ENCODE data around the gene MAPT. TPM values are rescaled to one million over a fixed set of nuclear protein-coding genes. Genes with fewer than 3 reads are reported as not detected.

Gene MAPT
- total RNA-seq, 1 donor from 2014 or later, result 2.1 TPM

DNA sequence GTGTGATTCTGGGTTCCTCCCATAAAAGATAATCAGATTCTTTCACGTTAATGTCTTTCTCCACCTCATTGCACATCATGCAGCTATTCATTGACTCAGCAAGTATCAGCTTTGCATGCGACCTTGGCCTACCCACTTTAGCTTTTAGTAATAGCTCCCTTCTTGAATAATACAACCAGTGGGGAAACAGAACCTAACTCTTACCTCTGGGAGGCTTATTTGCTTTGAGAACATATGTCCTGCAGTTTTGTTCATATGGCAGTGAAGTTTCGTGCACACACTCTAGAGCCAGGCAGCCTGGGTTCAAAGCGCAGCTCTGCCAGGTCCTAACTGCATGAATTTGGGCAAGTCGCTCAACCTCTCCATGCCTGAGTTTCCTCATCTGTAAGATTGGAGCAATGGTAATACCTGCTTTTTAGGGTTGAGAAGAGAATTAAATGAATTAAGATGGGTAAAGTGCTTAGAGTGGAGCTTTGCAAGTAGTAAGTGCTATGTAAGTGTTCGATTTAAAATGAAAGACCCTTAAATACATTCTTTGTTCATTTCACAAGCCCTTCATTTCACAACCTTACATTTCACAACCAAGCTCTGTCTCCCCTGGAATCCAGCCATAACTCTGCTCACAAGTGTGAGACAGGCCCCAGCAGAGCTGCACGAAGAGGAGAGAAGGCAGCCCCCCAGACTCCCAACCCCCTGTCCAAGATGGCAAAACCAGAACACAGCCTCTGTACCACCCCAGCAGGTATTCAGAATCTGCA lies 29.3 kb downstream of the MAPT start:
- FAIRE-seq (no peak), DNase-seq (ENCODE audit: low read depth) (no peak)
- H3K27me3 ChIP-seq (ENCODE audit: insufficient read depth, low read length), result peaks cover 3% of the 10 kb centered on the region
- H3K27ac ChIP-seq (ENCODE audit: low read depth, low read length), result no peak overlapping the region
- no peaks in the 10 kb centered on the region for H3K4me1 ChIP-seq (ENCODE audit: insufficient read depth, low read length)
- H2AFZ ChIP-seq (ENCODE audit: low read depth, low read length), result no peak overlapping the region
- no peak overlapping the region for H3K9ac ChIP-seq (ENCODE audit: low read length)
- no peaks in the 10 kb centered on the region for H3K36me3 ChIP-seq (ENCODE audit: insufficient read depth, low read length)
- no peaks in the 10 kb centered on the region for H3K79me2 ChIP-seq (ENCODE audit: insufficient read depth, low read length)
- TF ChIP-seq, protein P1, sequence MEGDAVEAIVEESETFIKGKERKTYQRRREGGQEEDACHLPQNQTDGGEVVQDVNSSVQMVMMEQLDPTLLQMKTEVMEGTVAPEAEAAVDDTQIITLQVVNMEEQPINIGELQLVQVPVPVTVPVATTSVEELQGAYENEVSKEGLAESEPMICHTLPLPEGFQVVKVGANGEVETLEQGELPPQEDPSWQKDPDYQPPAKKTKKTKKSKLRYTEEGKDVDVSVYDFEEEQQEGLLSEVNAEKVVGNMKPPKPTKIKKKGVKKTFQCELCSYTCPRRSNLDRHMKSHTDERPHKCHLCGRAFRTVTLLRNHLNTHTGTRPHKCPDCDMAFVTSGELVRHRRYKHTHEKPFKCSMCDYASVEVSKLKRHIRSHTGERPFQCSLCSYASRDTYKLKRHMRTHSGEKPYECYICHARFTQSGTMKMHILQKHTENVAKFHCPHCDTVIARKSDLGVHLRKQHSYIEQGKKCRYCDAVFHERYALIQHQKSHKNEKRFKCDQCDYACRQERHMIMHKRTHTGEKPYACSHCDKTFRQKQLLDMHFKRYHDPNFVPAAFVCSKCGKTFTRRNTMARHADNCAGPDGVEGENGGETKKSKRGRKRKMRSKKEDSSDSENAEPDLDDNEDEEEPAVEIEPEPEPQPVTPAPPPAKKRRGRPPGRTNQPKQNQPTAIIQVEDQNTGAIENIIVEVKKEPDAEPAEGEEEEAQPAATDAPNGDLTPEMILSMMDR (IDR thresholded peaks at IDR 0.05; ENCODE audit: insufficient read depth, low read depth, low read length), result no peak
- TF ChIP-seq EZH2 (IDR thresholded peaks at IDR 0.05; ENCODE audit: insufficient read depth, low read length), result no peak
- no peaks in the 10 kb centered on the region for H4K20me1 ChIP-seq (ENCODE audit: insufficient read depth, low read length)
- Mint-ChIP-seq H3K4me1 (ENCODE audit: low read depth, unreplicated experiment) (no peaks in the 10 kb centered on the region), H3K27me3 (ENCODE audit: low read depth, unreplicated experiment) (peaks cover 29% of the 10 kb centered on the region), H3K27ac (ENCODE audit: unreplicated experiment) (no peak overlapping the region), H3K4me3 (ENCODE audit: unreplicated experiment) (no peak overlapping the region), H3K36me3 (ENCODE audit: low read depth, unreplicated experiment) (no peaks in the 10 kb centered on the region), H3K9me3 (ENCODE audit: unreplicated experiment) (no peaks in the 10 kb centered on the region)
- H3K4me2 ChIP-seq (ENCODE audit: low read length), result no peak overlapping the region
- H3K4me3 ChIP-seq (ENCODE audit: insufficient read depth, low read depth, low read length), result no peak overlapping the region
- H3K9me3 ChIP-seq (ENCODE audit: insufficient read depth, low read depth, low read length), result peaks cover 5% of the 10 kb centered on the region

DNA sequence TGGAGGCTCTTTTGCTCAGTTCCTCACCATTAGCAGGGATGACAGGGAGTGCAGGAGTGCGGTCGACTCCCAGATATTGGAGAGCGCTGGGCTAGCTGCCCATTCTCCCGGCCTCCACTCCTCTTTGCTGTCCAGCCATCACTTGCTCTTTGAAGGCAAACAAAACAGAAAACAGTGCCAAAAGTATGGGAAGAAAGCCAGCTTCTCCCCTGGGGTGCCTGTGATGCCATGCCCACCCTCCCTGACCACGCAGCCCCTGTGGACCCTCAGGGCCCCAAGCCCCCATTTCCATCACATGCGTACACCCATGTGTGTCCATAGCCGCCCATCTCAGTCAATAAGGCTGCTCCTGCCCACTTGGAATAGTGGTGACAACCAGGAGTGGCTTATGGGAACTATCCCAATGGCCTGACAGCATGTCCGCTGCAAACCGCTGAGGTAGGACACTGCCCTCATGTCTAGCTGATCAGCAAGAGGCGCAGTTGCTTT lies 30.0 kb downstream of the MAPT start:
- Histone ChIP-seq H2AFZ (ENCODE audit: low read depth, low read length) (no peak overlapping the region), H3K4me3 (ENCODE audit: insufficient read depth, low read depth, low read length) (no peak overlapping the region), H3K9me3 (ENCODE audit: insufficient read depth, low read depth, low read length) (peaks cover 5% of the 10 kb centered on the region), H3K36me3 (ENCODE audit: insufficient read depth, low read length) (no peaks in the 10 kb centered on the region), H3K79me2 (ENCODE audit: insufficient read depth, low read length) (no peaks in the 10 kb centered on the region), H3K27me3 (ENCODE audit: insufficient read depth, low read length) (peaks cover 3% of the 10 kb centered on the region), H3K9ac (ENCODE audit: low read length) (no peak overlapping the region), H3K27ac (ENCODE audit: low read depth, low read length) (no peak overlapping the region), H4K20me1 (ENCODE audit: insufficient read depth, low read length) (no peaks in the 10 kb centered on the region), H3K4me1 (ENCODE audit: insufficient read depth, low read length) (no peaks in the 10 kb centered on the region), H3K4me2 (ENCODE audit: low read length) (no peak overlapping the region)
- Mint-ChIP-seq H3K4me3 (ENCODE audit: unreplicated experiment) (no peak overlapping the region), H3K9me3 (ENCODE audit: unreplicated experiment) (no peaks in the 10 kb centered on the region), H3K27ac (ENCODE audit: unreplicated experiment) (no peak overlapping the region), H3K27me3 (ENCODE audit: low read depth, unreplicated experiment) (peaks cover 25% of the 10 kb centered on the region), H3K4me1 (ENCODE audit: low read depth, unreplicated experiment) (no peaks in the 10 kb centered on the region), H3K36me3 (ENCODE audit: low read depth, unreplicated experiment) (no peaks in the 10 kb centered on the region)
- TF ChIP-seq, protein P1 (IDR thresholded peaks at IDR 0.05; ENCODE audit: insufficient read depth, low read depth, low read length), result no peak
- no peak for TF ChIP-seq EZH2 (IDR thresholded peaks at IDR 0.05; ENCODE audit: insufficient read depth, low read length)
- DNase-seq (ENCODE audit: low read depth) (no peak), FAIRE-seq (no peak)

DNA sequence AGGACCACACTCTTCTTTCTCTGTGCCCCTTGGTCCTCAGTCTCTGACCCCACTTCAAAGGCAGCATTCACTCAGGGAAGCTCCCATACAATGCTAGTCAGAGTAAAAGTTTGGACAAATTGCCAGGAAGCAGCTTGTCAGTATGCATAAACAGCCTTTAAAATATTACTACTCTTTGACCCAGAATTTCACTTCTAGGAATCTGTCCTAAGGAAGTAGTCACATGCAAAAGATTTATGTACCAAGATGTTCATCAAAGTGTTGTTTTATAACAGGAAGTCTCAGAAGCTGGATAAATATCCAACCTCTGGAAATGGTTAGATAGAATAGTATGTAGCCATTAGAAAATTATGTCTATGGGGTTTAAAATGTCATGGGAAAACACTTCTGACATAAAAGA lies 31.0 kb downstream of the MAPT start:
- no peak overlapping the region for H3K27ac Mint-ChIP-seq (ENCODE audit: unreplicated experiment)
- no peaks in the 10 kb centered on the region for H3K4me1 ChIP-seq (ENCODE audit: insufficient read depth, low read length)

More for the DNA sequence above, 31.0 kb downstream of the MAPT start:
- Mint-ChIP-seq H3K4me1 (ENCODE audit: low read depth, unreplicated experiment) (no peaks in the 10 kb centered on the region), H3K9me3 (ENCODE audit: unreplicated experiment) (no peaks in the 10 kb centered on the region), H3K4me3 (ENCODE audit: unreplicated experiment) (no peak overlapping the region), H3K27me3 (ENCODE audit: low read depth, unreplicated experiment) (peaks cover 24% of the 10 kb centered on the region), H3K36me3 (ENCODE audit: low read depth, unreplicated experiment) (no peaks in the 10 kb centered on the region)
- FAIRE-seq (no peak), DNase-seq (ENCODE audit: low read depth) (no peak)
- Histone ChIP-seq H3K27me3 (ENCODE audit: insufficient read depth, low read length) (peaks cover 3% of the 10 kb centered on the region), H3K9me3 (ENCODE audit: insufficient read depth, low read depth, low read length) (peaks cover 5% of the 10 kb centered on the region), H2AFZ (ENCODE audit: low read depth, low read length) (no peak overlapping the region), H3K36me3 (ENCODE audit: insufficient read depth, low read length) (no peaks in the 10 kb centered on the region), H3K27ac (ENCODE audit: low read depth, low read length) (no peak overlapping the region), H3K4me2 (ENCODE audit: low read length) (no peak overlapping the region), H3K4me3 (ENCODE audit: insufficient read depth, low read depth, low read length) (no peak overlapping the region), H3K79me2 (ENCODE audit: insufficient read depth, low read length) (no peaks in the 10 kb centered on the region), H3K9ac (ENCODE audit: low read length) (no peak overlapping the region), H4K20me1 (ENCODE audit: insufficient read depth, low read length) (no peaks in the 10 kb centered on the region)
- no peak for TF ChIP-seq EZH2 (IDR thresholded peaks at IDR 0.05; ENCODE audit: insufficient read depth, low read length)
- TF ChIP-seq, protein P1 (IDR thresholded peaks at IDR 0.05; ENCODE audit: insufficient read depth, low read depth, low read length), result no peak

Measured in astrocyte (in vitro differentiated cells and primary cell).